Brain microvascular endothelial cell (primary cell): ENCODE results near the gene RGS21.

Experiments
- DNase-seq: peaks from one replicate; pipeline ENCODE4 v3.0.0-alpha.2; 2020
- H3K27ac ChIP-seq: fragments of 250-450 bp; sonication (Bioruptor Pico); 2 replicates; pipeline ENCODE4 v1.5.1; 2020; ENCODE audit warnings: mild to moderate bottlenecking, moderate library complexity
- H3K27me3 ChIP-seq: fragments of 250-450 bp; sonication (Bioruptor Pico); replicated peaks from 2 replicates; pipeline ENCODE4 v1.5.1; 2020; ENCODE audit warnings: mild to moderate bottlenecking
- H3K36me3 ChIP-seq: fragments of 250-450 bp; sonication (Bioruptor Pico); replicated peaks from 2 replicates; pipeline ENCODE4 v1.5.1; 2020; ENCODE audit warnings: mild to moderate bottlenecking
- H3K4me3 ChIP-seq: 2 replicates; pipeline ENCODE4 v1.5.1; 2011; ENCODE audit warnings: low read depth, mild to moderate bottlenecking, control low read depth, low read length, moderate library complexity
- in situ Hi-C: cut with HindIII; loops from 2 replicates; pipeline ENCODE4 v1.10.0; 2017; ENCODE audit warnings: low sequenced_read_pairs, low pct_ligation_motif_present
- TF ChIP-seq, protein P1 (sequence below): IDR thresholded peaks from 2 replicates; pipeline ENCODE4 v1.5.1; 2011; ENCODE audit warnings: low read depth, mild to moderate bottlenecking, moderate library complexity, low read length, control low read depth, inconsistent platforms; ENCODE audit errors: missing control alignments

Gene RGS21, protein sequence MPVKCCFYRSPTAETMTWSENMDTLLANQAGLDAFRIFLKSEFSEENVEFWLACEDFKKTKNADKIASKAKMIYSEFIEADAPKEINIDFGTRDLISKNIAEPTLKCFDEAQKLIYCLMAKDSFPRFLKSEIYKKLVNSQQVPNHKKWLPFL

DNA sequence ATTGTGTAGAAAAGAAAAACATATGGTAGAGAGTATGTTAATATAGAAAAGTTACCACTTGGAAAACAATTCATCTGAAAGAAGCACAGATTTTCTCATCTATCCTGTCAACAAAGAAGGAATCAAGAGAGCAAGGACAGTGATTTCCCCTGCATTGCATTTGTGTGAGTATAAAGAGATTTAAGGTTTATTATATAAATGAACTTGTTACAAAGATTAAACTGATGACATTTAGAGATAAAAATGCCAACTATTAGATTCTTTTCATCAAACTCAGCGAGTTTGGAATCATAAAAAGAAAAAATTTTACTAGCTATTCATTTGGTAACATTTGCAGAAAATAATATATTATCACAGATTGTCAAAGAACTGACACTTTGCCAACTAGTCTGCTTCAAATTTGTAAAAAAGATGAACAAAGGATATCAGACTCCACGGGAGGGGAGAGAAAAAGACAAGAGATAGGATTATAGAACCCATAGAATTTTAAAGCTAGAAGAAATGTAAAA, at the start of gene RGS21:
RGS21 (plus strand) TSS at position 51 of the 509 bp plus-strand sequence. CDS start 26,045 bp downstream, outside the sequence.
- in situ Hi-C loops, result no loop called here
- Histone ChIP-seq H3K36me3 (no peaks in the 10 kb centered on the region), H3K27ac (no peak within 1 kb of the TSS), H3K27me3 (no peaks in the 10 kb centered on the region), H3K4me3 (no peak within 1 kb of the TSS)
- DNase-seq, result no peak
- TF ChIP-seq, protein P1, sequence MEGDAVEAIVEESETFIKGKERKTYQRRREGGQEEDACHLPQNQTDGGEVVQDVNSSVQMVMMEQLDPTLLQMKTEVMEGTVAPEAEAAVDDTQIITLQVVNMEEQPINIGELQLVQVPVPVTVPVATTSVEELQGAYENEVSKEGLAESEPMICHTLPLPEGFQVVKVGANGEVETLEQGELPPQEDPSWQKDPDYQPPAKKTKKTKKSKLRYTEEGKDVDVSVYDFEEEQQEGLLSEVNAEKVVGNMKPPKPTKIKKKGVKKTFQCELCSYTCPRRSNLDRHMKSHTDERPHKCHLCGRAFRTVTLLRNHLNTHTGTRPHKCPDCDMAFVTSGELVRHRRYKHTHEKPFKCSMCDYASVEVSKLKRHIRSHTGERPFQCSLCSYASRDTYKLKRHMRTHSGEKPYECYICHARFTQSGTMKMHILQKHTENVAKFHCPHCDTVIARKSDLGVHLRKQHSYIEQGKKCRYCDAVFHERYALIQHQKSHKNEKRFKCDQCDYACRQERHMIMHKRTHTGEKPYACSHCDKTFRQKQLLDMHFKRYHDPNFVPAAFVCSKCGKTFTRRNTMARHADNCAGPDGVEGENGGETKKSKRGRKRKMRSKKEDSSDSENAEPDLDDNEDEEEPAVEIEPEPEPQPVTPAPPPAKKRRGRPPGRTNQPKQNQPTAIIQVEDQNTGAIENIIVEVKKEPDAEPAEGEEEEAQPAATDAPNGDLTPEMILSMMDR, result no peak

DNA sequence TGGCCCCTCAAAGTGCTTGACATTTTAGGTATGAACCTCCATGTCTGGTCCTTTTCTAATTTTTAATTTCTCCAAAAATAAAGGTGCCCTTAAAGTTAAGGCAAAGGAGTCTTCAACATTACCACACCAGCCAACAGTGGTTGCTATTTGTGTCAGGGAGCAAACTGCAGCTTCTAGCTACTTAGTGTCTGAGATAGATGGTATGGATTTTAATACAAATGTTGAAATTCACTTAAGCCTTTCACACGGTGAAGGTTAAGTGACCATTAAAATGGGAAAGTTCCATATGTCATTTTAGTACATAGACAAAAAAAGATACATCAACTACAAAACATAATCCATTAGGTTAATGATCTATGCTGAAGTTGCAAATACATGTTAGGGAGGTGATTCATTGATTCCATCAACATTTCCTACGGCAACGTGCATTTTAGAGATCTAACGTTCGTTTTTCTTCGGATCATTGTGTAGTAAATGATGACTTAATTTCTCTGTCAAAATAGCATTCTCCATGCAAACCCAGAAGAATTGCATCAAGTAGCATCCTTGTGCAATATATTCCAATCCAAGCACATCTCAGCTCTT, 48.2 kb upstream of the RGS21 start:
- TF ChIP-seq, protein P1, result no peak
- Histone ChIP-seq H3K36me3 (no peaks in the 10 kb centered on the region), H3K27me3 (no peaks in the 10 kb centered on the region), H3K4me3 (no peak overlapping the region), H3K27ac (no peak overlapping the region)
- in situ Hi-C loops, result no loop called here
- no peak for DNase-seq

DNA sequence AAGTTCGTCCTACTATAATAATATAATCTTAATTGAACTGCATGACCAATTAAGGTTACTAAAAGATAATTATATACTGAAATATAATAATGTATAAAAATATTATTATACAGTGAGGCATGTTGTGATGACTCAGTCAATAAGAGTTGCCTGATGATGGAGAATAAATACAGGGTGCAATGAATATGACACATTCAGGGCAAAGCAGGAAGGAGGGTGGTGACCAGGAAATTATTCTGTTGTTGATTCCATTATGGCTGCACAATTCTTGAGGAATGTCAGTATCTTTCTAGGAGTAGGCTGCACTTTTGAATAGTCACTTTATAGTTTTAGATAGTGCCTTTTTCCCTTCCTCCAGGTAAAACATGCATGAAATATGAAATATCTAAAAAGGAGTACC, 46.4 kb upstream of the RGS21 start:
- DNase-seq, result no peak
- in situ Hi-C loops, result no loop called here

DNA sequence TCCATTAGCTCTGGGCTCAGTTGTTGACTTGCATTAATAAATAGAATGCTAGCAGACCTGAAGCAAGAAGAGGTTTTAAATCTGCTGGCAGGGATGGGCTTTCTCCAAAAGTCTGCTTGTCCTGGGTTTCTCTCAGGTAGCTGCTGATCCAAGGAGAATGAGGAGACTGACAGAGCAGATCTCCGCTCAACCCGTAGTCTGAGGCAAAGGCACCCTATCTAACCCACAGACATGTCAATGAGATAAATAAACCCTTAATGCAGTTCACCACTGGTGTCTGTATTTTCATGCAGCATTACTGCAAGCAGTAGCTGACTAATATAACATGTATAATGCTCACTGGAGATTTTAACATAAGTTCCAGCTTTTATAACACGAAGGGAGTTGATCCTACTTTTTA, 44.1 kb upstream of the RGS21 start:
- Histone ChIP-seq H3K27ac (no peak overlapping the region), H3K27me3 (no peaks in the 10 kb centered on the region), H3K36me3 (no peaks in the 10 kb centered on the region), H3K4me3 (no peak overlapping the region)
- DNase-seq, result no peak
- in situ Hi-C loops, result no loop called here
- TF ChIP-seq, protein P1, result no peak

More for the DNA sequence above, 46.4 kb upstream of the RGS21 start:
- H3K27ac ChIP-seq, result no peak overlapping the region
- TF ChIP-seq, protein P1, result no peak
- no peaks in the 10 kb centered on the region for H3K27me3 ChIP-seq
- no peaks in the 10 kb centered on the region for H3K36me3 ChIP-seq
- H3K4me3 ChIP-seq, result no peak overlapping the region

DNA sequence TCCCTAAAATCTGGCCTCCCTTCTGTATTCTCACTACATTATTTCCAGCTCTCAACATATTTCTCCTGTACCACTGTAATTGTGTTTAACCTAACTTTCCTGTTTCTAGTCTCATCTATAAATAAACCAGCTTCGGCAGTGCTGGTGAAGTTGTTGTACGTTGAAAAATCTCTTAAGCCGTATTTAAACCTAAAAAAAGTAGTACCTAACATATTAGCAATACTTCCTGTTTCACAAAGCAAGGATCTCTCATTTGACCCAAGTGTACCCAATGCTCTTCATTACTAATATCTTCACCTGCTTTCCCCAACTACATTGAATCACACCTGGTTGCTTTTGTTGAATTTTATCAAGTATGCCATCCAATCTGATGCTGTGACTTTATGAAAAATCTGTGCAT, 42.2 kb upstream of the RGS21 start:
- in situ Hi-C loops, result no loop called here
- TF ChIP-seq, protein P1, result no peak
- no peak overlapping the region for H3K27ac ChIP-seq
- no peak for DNase-seq
- no peaks in the 10 kb centered on the region for H3K27me3 ChIP-seq
- no peak overlapping the region for H3K4me3 ChIP-seq
- H3K36me3 ChIP-seq, result no peaks in the 10 kb centered on the region

DNA sequence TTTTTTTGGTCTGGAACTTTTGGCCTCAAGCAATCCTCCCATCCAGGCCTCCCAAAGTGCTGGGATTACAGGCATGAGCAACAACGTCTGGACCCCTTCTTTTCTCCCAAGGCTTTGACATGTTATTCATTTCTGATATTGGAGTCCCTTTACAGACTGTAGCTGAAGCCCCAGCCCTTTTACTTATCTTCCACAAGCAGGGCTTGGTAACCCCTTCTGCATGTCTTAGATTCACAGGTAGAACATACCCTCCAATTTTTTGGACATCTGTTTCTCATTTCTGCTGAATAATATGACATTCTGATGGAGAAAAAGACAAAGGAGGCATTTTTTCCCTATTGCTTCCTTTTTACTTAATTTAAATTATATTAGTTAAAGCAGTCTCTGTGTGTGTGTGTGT, 39.2 kb upstream of the RGS21 start:
- Histone ChIP-seq H3K27me3 (no peaks in the 10 kb centered on the region), H3K36me3 (no peaks in the 10 kb centered on the region), H3K4me3 (no peak overlapping the region), H3K27ac (no peak overlapping the region)
- TF ChIP-seq, protein P1, result no peak
- in situ Hi-C loops, result no loop called here
- no peak for DNase-seq
